ENCODE measurements around the gene CUTC. TPM values are rescaled to one million over a fixed set of nuclear protein-coding genes. Genes with fewer than 3 reads are reported as not detected.
A peak's percentile ranks its signal among the peaks of the same experiment; 100 is the strongest.
"Not testable (repeated sequence)": the region's sequence is repeated elsewhere in the genome, so short reads cannot be mapped to it uniquely, and the experiment has no call there.

CUTC gene
- total RNA-seq, 1 donor from 2014 or later = 14.4 TPM

- no peaks in the 10 kb centered on the region for H3K27me3 Mint-ChIP-seq (ENCODE audit: low read depth)
- H3K4me3 Mint-ChIP-seq (ENCODE audit: unreplicated experiment) = no peak overlapping the region
- DNase-seq (ENCODE audit: low spot score) = no peak
- peaks cover 26% of the 10 kb centered on the region for H3K4me1 Mint-ChIP-seq (ENCODE audit: low read depth)
- no peak for TF ChIP-seq CTCF (IDR thresholded peaks at IDR 0.05)
- H3K36me3 Mint-ChIP-seq (ENCODE audit: low read depth) = peaks cover 44% of the 10 kb centered on the region
- H3K27ac Mint-ChIP-seq (ENCODE audit: unreplicated experiment) = no peak overlapping the region
- peaks cover 18% of the 10 kb centered on the region for H3K9me3 Mint-ChIP-seq (ENCODE audit: low read depth)
Measured at GRCh38 chr10:99742254-99742653, 10.2 kb downstream of the CUTC start.

- DNase-seq (ENCODE audit: low spot score) = no peak
- H3K4me3 Mint-ChIP-seq (ENCODE audit: unreplicated experiment) = no peak overlapping the region
- H3K27me3 Mint-ChIP-seq (ENCODE audit: low read depth) = no peaks in the 10 kb centered on the region
- H3K4me1 Mint-ChIP-seq (ENCODE audit: low read depth) = peaks cover 26% of the 10 kb centered on the region
- H3K36me3 Mint-ChIP-seq (ENCODE audit: low read depth) = peaks cover 41% of the 10 kb centered on the region
- no peak for TF ChIP-seq CTCF (IDR thresholded peaks at IDR 0.05)
- peaks cover 18% of the 10 kb centered on the region for H3K9me3 Mint-ChIP-seq (ENCODE audit: low read depth)
- H3K27ac Mint-ChIP-seq (ENCODE audit: unreplicated experiment) = peak overlapping the region; percentile 60
Measured at GRCh38 chr10:99742701-99743100, 10.7 kb downstream of the CUTC start.

- Mint-ChIP-seq H3K4me3 (ENCODE audit: unreplicated experiment) (no peak overlapping the region), H3K9me3 (ENCODE audit: low read depth) (peaks cover 18% of the 10 kb centered on the region), H3K4me1 (ENCODE audit: low read depth) (peaks cover 31% of the 10 kb centered on the region), H3K27ac (ENCODE audit: unreplicated experiment) (peak overlapping the region; percentile 72), H3K27me3 (ENCODE audit: low read depth) (no peaks in the 10 kb centered on the region), H3K36me3 (ENCODE audit: low read depth) (peaks cover 42% of the 10 kb centered on the region)
- TF ChIP-seq CTCF (IDR thresholded peaks at IDR 0.05) = peak; percentile 63
- no peak for DNase-seq (ENCODE audit: low spot score)
Measured at GRCh38 chr10:99743841-99744240, 11.8 kb downstream of the CUTC start.

GRCh38 chr10:99746166-99746565 is 14.1 kb downstream of the CUTC start:
- H3K27me3 Mint-ChIP-seq (ENCODE audit: low read depth); H3K9me3 Mint-ChIP-seq (ENCODE audit: low read depth); H3K4me3 Mint-ChIP-seq (ENCODE audit: unreplicated experiment); H3K27ac Mint-ChIP-seq (ENCODE audit: unreplicated experiment); DNase-seq (ENCODE audit: low spot score): not testable (repeated sequence)
- H3K36me3 Mint-ChIP-seq (ENCODE audit: low read depth) = peaks cover 31% of the 10 kb centered on the region
- H3K4me1 Mint-ChIP-seq (ENCODE audit: low read depth) = peaks cover 33% of the 10 kb centered on the region

- peak overlapping the region; percentile 75 for H3K27ac Mint-ChIP-seq (ENCODE audit: unreplicated experiment)
- peaks cover 12% of the 10 kb centered on the region for H3K4me1 Mint-ChIP-seq (ENCODE audit: low read depth)
- H3K27me3 Mint-ChIP-seq (ENCODE audit: low read depth) = no peaks in the 10 kb centered on the region
- DNase-seq (ENCODE audit: low spot score) = no peak
- no peaks in the 10 kb centered on the region for H3K9me3 Mint-ChIP-seq (ENCODE audit: low read depth)
- peaks cover 15% of the 10 kb centered on the region for H3K36me3 Mint-ChIP-seq (ENCODE audit: low read depth)
- H3K4me3 Mint-ChIP-seq (ENCODE audit: unreplicated experiment) = no peak overlapping the region
- no peak for TF ChIP-seq CTCF (IDR thresholded peaks at IDR 0.05)
Measured at GRCh38 chr10:99748823-99749451, 16.9 kb downstream of the CUTC start.

GRCh38 chr10:99750641-99751040 is 18.6 kb downstream of the CUTC start:
- H3K27ac Mint-ChIP-seq (ENCODE audit: unreplicated experiment) = no peak overlapping the region
- no peak for DNase-seq (ENCODE audit: low spot score)
- H3K4me1 Mint-ChIP-seq (ENCODE audit: low read depth) = peaks cover 7% of the 10 kb centered on the region
- no peaks in the 10 kb centered on the region for H3K9me3 Mint-ChIP-seq (ENCODE audit: low read depth)
- H3K36me3 Mint-ChIP-seq (ENCODE audit: low read depth) = peaks cover 17% of the 10 kb centered on the region
- TF ChIP-seq CTCF (IDR thresholded peaks at IDR 0.05) = no peak
- no peaks in the 10 kb centered on the region for H3K27me3 Mint-ChIP-seq (ENCODE audit: low read depth)
- no peak overlapping the region for H3K4me3 Mint-ChIP-seq (ENCODE audit: unreplicated experiment)

Measured in chondrocyte (in vitro differentiated cells).